DMS53 (cell line): ENCODE data around the gene TMC2.
"Not testable (repeated sequence)": the region's sequence is repeated elsewhere in the genome, so short reads cannot be mapped to it uniquely, and the experiment has no call there.

Source experiments
- DNase-seq: peaks from one replicate; lab custom pipeline; 2025; lab: John Stamatoyannopoulos, UW

TMC2 gene

GRCh38 chr20:2536560-2536986 is at the start of gene TMC2:
TSS of gene TMC2 (plus strand) at chr20:2536573. CDS start at chr20:2536622, 49 bp downstream.
- DNase-seq, result no peak

GRCh38 chr20:2502808-2503384 is 33.5 kb upstream of the TMC2 start:
- DNase-seq, result not testable (repeated sequence)

GRCh38 chr20:2504803-2505202 is 31.6 kb upstream of the TMC2 start:
- DNase-seq, result not testable (repeated sequence)

- DNase-seq, result not testable (repeated sequence)
Measured at GRCh38 chr20:2506426-2506825, 29.9 kb upstream of the TMC2 start.

- DNase-seq, result no peak
Measured at GRCh38 chr20:2507464-2507863, 28.9 kb upstream of the TMC2 start.

- DNase-seq, result peak; percentile 36
Measured at GRCh38 chr20:2507875-2508630, 28.3 kb upstream of the TMC2 start.

- peak; percentile 92 for DNase-seq
Measured at GRCh38 chr20:2508631-2509467, 27.5 kb upstream of the TMC2 start, which contains the start of gene ZNF343. TSS of gene ZNF343 (minus strand) at chr20:2508915. CDS start at chr20:2493895, 15,020 bp downstream.

- no peak for DNase-seq
Measured at GRCh38 chr20:2509468-2509781, 26.9 kb upstream of the TMC2 start.

- DNase-seq, result no peak
Measured at GRCh38 chr20:2509794-2510193, 26.6 kb upstream of the TMC2 start.

- DNase-seq, result no peak
Measured at GRCh38 chr20:2515203-2515602, 21.2 kb upstream of the TMC2 start.

GRCh38 chr20:2516399-2516798 is 20.0 kb upstream of the TMC2 start:
- DNase-seq, result no peak

GRCh38 chr20:2518096-2518495 is 18.3 kb upstream of the TMC2 start:
- DNase-seq, result no peak

GRCh38 chr20:2518558-2518957 is 17.8 kb upstream of the TMC2 start:
- DNase-seq, result no peak

- no peak for DNase-seq
Measured at GRCh38 chr20:2519115-2519809, 17.1 kb upstream of the TMC2 start.

- no peak for DNase-seq
Measured at GRCh38 chr20:2520617-2521016, 15.8 kb upstream of the TMC2 start.

- DNase-seq, result peak; percentile 66
Measured at GRCh38 chr20:2521369-2522305, 14.7 kb upstream of the TMC2 start.

GRCh38 chr20:2522826-2523429 is 13.4 kb upstream of the TMC2 start:
- DNase-seq, result not testable (repeated sequence)

- DNase-seq, result peak; percentile 88
Measured at GRCh38 chr20:2523919-2524708, 12.3 kb upstream of the TMC2 start.

GRCh38 chr20:2524709-2525506 is 11.5 kb upstream of the TMC2 start:
- peak; percentile 76 for DNase-seq
